Keratinocyte (primary cell): ENCODE measurements around the gene TMPRSS6. TPM values are rescaled to one million over a fixed set of nuclear protein-coding genes. Genes with fewer than 3 reads are reported as not detected.

Source experiments
- DNase-seq: peaks from one replicate; pipeline ENCODE4 v3.0.0-alpha.2; 2011; ENCODE audit warnings: low read depth, missing footprints, low spot score
- FAIRE-seq: peaks from 2 replicates; lab custom pipeline; 2011; peaks lifted over from hg19 to GRCh38; lab: Jason Lieb, UNC
- H2AFZ ChIP-seq: 2 replicates; pipeline ENCODE4 v1.6.0; 2012; ENCODE audit warnings: low read length, control low read depth, inconsistent platforms; ENCODE audit not compliant: control insufficient read depth
- H3K27ac ChIP-seq: 2 replicates; pipeline ENCODE4 v1.5.1; 2011; ENCODE audit warnings: low read length; ENCODE audit not compliant: control insufficient read depth, insufficient read depth
- H3K27me3 ChIP-seq: 3 replicates; pipeline ENCODE4 v1.6.0; 2011; ENCODE audit warnings: low read length; ENCODE audit not compliant: control insufficient read depth, insufficient read depth; ENCODE audit errors: extremely low read depth
- H3K36me3 ChIP-seq, 2 experiments: 2 replicates in 1 of 2; 3 replicates in 1 of 2; pipeline ENCODE4 v1.5.1; 2011; ENCODE audit warnings: low read length in 2 of 2, mild to moderate bottlenecking in 1 of 2; ENCODE audit not compliant: control insufficient read depth in 2 of 2, insufficient read depth in 2 of 2; ENCODE audit errors: extremely low read depth in 1 of 2
- H3K4me1 ChIP-seq: 3 replicates; pipeline ENCODE4 v1.5.1; 2011; ENCODE audit warnings: low read length; ENCODE audit not compliant: control insufficient read depth, insufficient read depth; ENCODE audit errors: extremely low read depth
- H3K4me2 ChIP-seq: 3 replicates; pipeline ENCODE4 v1.6.0; 2011; ENCODE audit warnings: low read depth, low read length; ENCODE audit not compliant: control insufficient read depth, insufficient read depth; ENCODE audit errors: extremely low read depth
- H3K4me3 ChIP-seq, 3 experiments: fragments of 200-600 bp in 1 of 3; sonication (generic) in 1 of 3; 2 replicates in 2 of 3; 3 replicates in 1 of 3; pipeline ENCODE4 v1.5.1; 2011 to 2016; ENCODE audit warnings: low read length in 3 of 3, mild to moderate bottlenecking in 3 of 3, control low read depth in 2 of 3, inconsistent platforms in 1 of 3, low read depth in 1 of 3, mixed read lengths in 1 of 3, mixed run types in 1 of 3, moderate library complexity in 1 of 3; ENCODE audit not compliant: control insufficient read depth in 2 of 3, insufficient read depth in 2 of 3; ENCODE audit errors: extremely low read depth in 1 of 3
- H3K79me2 ChIP-seq: 2 replicates; pipeline ENCODE4 v1.6.0; 2012; ENCODE audit warnings: low read length; ENCODE audit not compliant: control insufficient read depth, insufficient read depth
- H3K9ac ChIP-seq: 3 replicates; pipeline ENCODE4 v1.6.0; 2011; ENCODE audit warnings: low read length; ENCODE audit not compliant: control insufficient read depth, insufficient read depth; ENCODE audit errors: extremely low read depth
- H3K9me1 ChIP-seq: 3 replicates; pipeline ENCODE4 v1.6.0; 2011; ENCODE audit warnings: low read length; ENCODE audit not compliant: control insufficient read depth, insufficient read depth; ENCODE audit errors: extremely low read depth
- H3K9me3 ChIP-seq: 2 replicates; pipeline ENCODE4 v1.5.1; 2012; ENCODE audit warnings: low read depth, low read length; ENCODE audit not compliant: control insufficient read depth
- H4K20me1 ChIP-seq: 3 replicates; pipeline ENCODE4 v1.6.0; 2011; ENCODE audit warnings: low read length; ENCODE audit not compliant: control insufficient read depth, insufficient read depth; ENCODE audit errors: extremely low read depth
- CTCF ChIP-seq, 3 experiments: IDR thresholded peaks in 1 of 3; conservative IDR thresholded peaks in 1 of 3; optimal IDR thresholded peaks in 1 of 3; 2 replicates in 2 of 3; 3 replicates in 1 of 3; pipeline versions ENCODE3 to v1.5.1; 2011; ENCODE audit warnings: low read length in 3 of 3, mild to moderate bottlenecking in 3 of 3, moderate library complexity in 2 of 3, control low read depth in 1 of 3, inconsistent platforms in 1 of 3; ENCODE audit not compliant: insufficient read depth in 2 of 3; ENCODE audit errors: extremely low read depth in 1 of 3
- EZH2 ChIP-seq: IDR thresholded peaks from one replicate; pipeline ENCODE4 v1.6.1; 2012; ENCODE audit warnings: inconsistent platforms, mild to moderate bottlenecking, low read length, moderate library complexity
- dilution Hi-C: fragments of 300-500 bp; cut with MboI; formaldehyde crosslinking; loops from one replicate; pipeline ENCODE4 v1.7.0; 2020; ENCODE audit warnings: low sequenced_read_pairs; ENCODE audit not compliant: extremely low pct_ligation_motif_present
- polyA plus RNA-seq, 5 experiments: library from polyadenylated mRNA; depleted of rRNA in 3 of 5; stranded (reverse) in 3 of 5; stranded (forward) in 1 of 5; unstranded in 1 of 5; fragments of >200 nt; gene quantifications; 1 replicate in 1 of 5; 2 replicates in 3 of 5; 3 replicates in 1 of 5; pipeline versions ENCODE4 v1.2.1 to v1.2.3, GENCODE V29; 2011 to 2012; ENCODE audit warnings: missing spikeins in 2 of 5, low read depth in 1 of 5, low replicate concordance in 1 of 5

TMPRSS6 gene
- polyA plus RNA-seq, 1 donor (not counting 4 experiments of a cell fraction or from before 2014, with no cell fraction given): not detected

- DNase-seq: no peak
- Histone ChIP-seq H4K20me1 (no peaks in the 10 kb centered on the region), H3K4me2 (no peak overlapping the region), H2AFZ (no peak overlapping the region), H3K9me1 (no peaks in the 10 kb centered on the region), H3K27me3 (peaks cover 5% of the 10 kb centered on the region), H3K9ac (no peak overlapping the region), H3K9me3 (no peaks in the 10 kb centered on the region), H3K79me2 (no peaks in the 10 kb centered on the region), H3K27ac (no peak overlapping the region), H3K36me3 (no peaks in the 10 kb centered on the region), H3K4me1 (peaks cover 17% of the 10 kb centered on the region), H3K4me3 (no peak overlapping the region)
- dilution Hi-C loops: no loop called here
- no peak for TF ChIP-seq CTCF (optimal IDR thresholded peaks at IDR 0.05 in 1 of 3, IDR thresholded peaks at IDR 0.05 in 1 of 3, conservative IDR thresholded peaks at IDR 0.05 in 1 of 3; ENCODE audit: extremely low read depth in 1 of 3, insufficient read depth in 2 of 3, low read length in 3 of 3)
- TF ChIP-seq EZH2: no peak
- FAIRE-seq: no peak
Measured at GRCh38 chr22:37118083-37118482, 8.6 kb upstream of the TMPRSS6 start.

GRCh38 chr22:37117092-37117491 lies 7.6 kb upstream of the TMPRSS6 start:
- Histone ChIP-seq H3K9me1 (no peaks in the 10 kb centered on the region), H3K9ac (no peak overlapping the region), H3K36me3 (no peaks in the 10 kb centered on the region), H2AFZ (no peak overlapping the region), H3K9me3 (no peaks in the 10 kb centered on the region), H3K4me3 (no peak overlapping the region), H4K20me1 (no peaks in the 10 kb centered on the region), H3K79me2 (no peaks in the 10 kb centered on the region), H3K4me1 (peaks cover 8% of the 10 kb centered on the region), H3K27me3 (peaks cover 5% of the 10 kb centered on the region), H3K4me2 (no peak overlapping the region), H3K27ac (no peak overlapping the region)
- no peak for FAIRE-seq
- no peak for DNase-seq
- dilution Hi-C loops: no loop called here
- TF ChIP-seq EZH2 (no peak), CTCF (optimal IDR thresholded peaks at IDR 0.05 in 1 of 3, IDR thresholded peaks at IDR 0.05 in 1 of 3, conservative IDR thresholded peaks at IDR 0.05 in 1 of 3; ENCODE audit: extremely low read depth in 1 of 3, insufficient read depth in 2 of 3, low read length in 3 of 3) (no peak)
